HEK293 (cell line): ENCODE measurements around the gene CCNI2.

Experiments
- FEZF1 ChIP-seq: fragments of 450-650 bp; formaldehyde crosslinking; IDR thresholded peaks from 2 replicates; pipeline ENCODE4 v1.5.1; 2016; ENCODE audit warnings: missing biosample characterization, missing genetic modification characterization
- GLIS1 ChIP-seq: fragments of 450-650 bp; formaldehyde crosslinking; IDR thresholded peaks from 2 replicates; pipeline ENCODE4 v1.5.1; 2016; ENCODE audit warnings: missing biosample characterization, missing genetic modification characterization
- MYNN ChIP-seq: fragments of 450-650 bp; formaldehyde crosslinking; IDR thresholded peaks from 2 replicates; pipeline ENCODE4 v1.5.1; 2016; ENCODE audit warnings: missing biosample characterization, missing genetic modification characterization, borderline replicate concordance
- OVOL3 ChIP-seq: fragments of 450-650 bp; formaldehyde crosslinking; IDR thresholded peaks from 2 replicates; pipeline ENCODE4 v1.5.1; 2016; ENCODE audit warnings: missing biosample characterization, missing genetic modification characterization
- PRDM1 ChIP-seq: fragments of 450-650 bp; formaldehyde crosslinking; IDR thresholded peaks from 2 replicates; pipeline ENCODE4; 2016; ENCODE audit warnings: missing biosample characterization, missing genetic modification characterization
- RBAK ChIP-seq: fragments of 450-650 bp; formaldehyde crosslinking; IDR thresholded peaks from 2 replicates; pipeline ENCODE4 v1.5.1; 2016; ENCODE audit warnings: missing biosample characterization, missing genetic modification characterization
- SCRT2 ChIP-seq: fragments of 450-650 bp; formaldehyde crosslinking; IDR thresholded peaks from 2 replicates; pipeline ENCODE4 v1.5.1; 2016; ENCODE audit warnings: missing biosample characterization, missing genetic modification characterization
- YY2 ChIP-seq: fragments of 450-650 bp; formaldehyde crosslinking; IDR thresholded peaks from 2 replicates; pipeline ENCODE4 v1.5.1; 2016; ENCODE audit warnings: missing biosample characterization, missing genetic modification characterization
- ZBTB20 ChIP-seq: fragments of 450-650 bp; formaldehyde crosslinking; IDR thresholded peaks from 2 replicates; pipeline ENCODE4 v1.5.1; 2016; ENCODE audit warnings: missing biosample characterization, missing genetic modification characterization
- ZBTB8A ChIP-seq: fragments of 450-650 bp; formaldehyde crosslinking; IDR thresholded peaks from 2 replicates; pipeline ENCODE4 v1.5.1; 2016; ENCODE audit warnings: missing biosample characterization, missing genetic modification characterization
- ZFHX2 ChIP-seq: fragments of 450-650 bp; formaldehyde crosslinking; conservative IDR thresholded peaks from 2 replicates; pipeline ENCODE4 v1.5.1; 2016; ENCODE audit warnings: missing biosample characterization, missing genetic modification characterization
- ZIC2 ChIP-seq: fragments of 450-650 bp; formaldehyde crosslinking; IDR thresholded peaks from 2 replicates; pipeline ENCODE4 v1.5.1; 2016; ENCODE audit warnings: missing biosample characterization, missing genetic modification characterization
- ZNF121 ChIP-seq: fragments of 450-650 bp; formaldehyde crosslinking; IDR thresholded peaks from 2 replicates; pipeline ENCODE4 v1.5.1; 2016; ENCODE audit warnings: missing biosample characterization, missing genetic modification characterization
- ZNF132 ChIP-seq: fragments of 450-650 bp; formaldehyde crosslinking; IDR thresholded peaks from 2 replicates; pipeline ENCODE4 v1.5.1; 2017; ENCODE audit warnings: missing biosample characterization, missing genetic modification characterization, borderline replicate concordance
- ZNF140 ChIP-seq: fragments of 450-650 bp; formaldehyde crosslinking; IDR thresholded peaks from 2 replicates; pipeline ENCODE4 v1.5.1; 2016; ENCODE audit warnings: missing biosample characterization, missing genetic modification characterization
- ZNF155 ChIP-seq: fragments of 450-650 bp; formaldehyde crosslinking; IDR thresholded peaks from 2 replicates; pipeline ENCODE4 v1.5.1; 2016; ENCODE audit warnings: missing biosample characterization, missing genetic modification characterization
- ZNF23 ChIP-seq: fragments of 450-650 bp; formaldehyde crosslinking; IDR thresholded peaks from 2 replicates; pipeline ENCODE4 v1.5.1; 2016; ENCODE audit warnings: missing biosample characterization, missing genetic modification characterization, borderline replicate concordance
- ZNF350 ChIP-seq: fragments of 450-650 bp; formaldehyde crosslinking; IDR thresholded peaks from 2 replicates; pipeline ENCODE4 v1.5.0; 2017; ENCODE audit warnings: missing biosample characterization, mild to moderate bottlenecking, missing genetic modification characterization
- ZNF354C ChIP-seq: fragments of 450-650 bp; formaldehyde crosslinking; IDR thresholded peaks from 2 replicates; pipeline ENCODE4 v1.5.1; 2016; ENCODE audit warnings: missing biosample characterization, missing genetic modification characterization, low read depth, borderline replicate concordance
- ZNF391 ChIP-seq: fragments of 450-650 bp; formaldehyde crosslinking; IDR thresholded peaks from 2 replicates; pipeline ENCODE4 v1.5.1; 2016; ENCODE audit warnings: low read depth, missing biosample characterization, missing genetic modification characterization, borderline replicate concordance
- ZNF521 ChIP-seq: fragments of 450-650 bp; formaldehyde crosslinking; IDR thresholded peaks from 2 replicates; pipeline ENCODE4 v1.5.1; 2017; ENCODE audit warnings: missing biosample characterization, mild to moderate bottlenecking, missing genetic modification characterization
- ZNF530 ChIP-seq: fragments of 450-650 bp; formaldehyde crosslinking; IDR thresholded peaks from 2 replicates; pipeline ENCODE4 v1.5.1; 2016; ENCODE audit warnings: low read depth, missing biosample characterization, missing genetic modification characterization
- ZNF585B ChIP-seq: fragments of 450-650 bp; formaldehyde crosslinking; IDR thresholded peaks from 2 replicates; pipeline ENCODE4 v1.5.1; 2016; ENCODE audit warnings: missing biosample characterization, missing genetic modification characterization
- ZNF654 ChIP-seq: fragments of 450-650 bp; formaldehyde crosslinking; IDR thresholded peaks from 2 replicates; pipeline ENCODE4 v1.5.1; 2016; ENCODE audit warnings: low read depth, missing biosample characterization, missing genetic modification characterization
- ZNF658 ChIP-seq: fragments of 450-650 bp; formaldehyde crosslinking; IDR thresholded peaks from 2 replicates; pipeline ENCODE4; 2016; ENCODE audit warnings: missing biosample characterization, missing genetic modification characterization
- ZNF76 ChIP-seq: fragments of 450-650 bp; formaldehyde crosslinking; IDR thresholded peaks from 2 replicates; pipeline ENCODE4; 2016; ENCODE audit warnings: low read depth, missing biosample characterization, missing genetic modification characterization, borderline replicate concordance
- ZSCAN30 ChIP-seq: fragments of 450-650 bp; IDR thresholded peaks from 2 replicates; pipeline ENCODE4 v1.5.1; 2018; ENCODE audit warnings: missing biosample characterization, mild to moderate bottlenecking, missing genetic modification characterization, moderate library complexity
- TF ChIP-seq, protein P1 (sequence below): fragments of 450-650 bp; formaldehyde crosslinking; IDR thresholded peaks from 2 replicates; pipeline ENCODE4 v1.5.1; 2016; ENCODE audit warnings: missing biosample characterization, missing genetic modification characterization
- TF ChIP-seq, protein P2 (sequence below): fragments of 450-650 bp; formaldehyde crosslinking; IDR thresholded peaks from 2 replicates; pipeline ENCODE4 v1.5.1; 2016; ENCODE audit warnings: missing biosample characterization, missing genetic modification characterization
- TF ChIP-seq, protein P3 (sequence below): fragments of 450-650 bp; formaldehyde crosslinking; IDR thresholded peaks from 2 replicates; pipeline ENCODE4 v1.5.1; 2016; ENCODE audit warnings: missing biosample characterization, missing genetic modification characterization, borderline replicate concordance
- TF ChIP-seq, protein P4 (sequence below): fragments of 450-650 bp; formaldehyde crosslinking; IDR thresholded peaks from 2 replicates; pipeline ENCODE4 v1.5.1; 2016; ENCODE audit warnings: missing biosample characterization, missing genetic modification characterization
- TF ChIP-seq, protein P5 (sequence below): IDR thresholded peaks from 2 replicates; pipeline ENCODE4 v1.6.1; 2011; ENCODE audit warnings: mild to moderate bottlenecking, low read depth, low read length, borderline replicate concordance

Gene CCNI2

DNA sequence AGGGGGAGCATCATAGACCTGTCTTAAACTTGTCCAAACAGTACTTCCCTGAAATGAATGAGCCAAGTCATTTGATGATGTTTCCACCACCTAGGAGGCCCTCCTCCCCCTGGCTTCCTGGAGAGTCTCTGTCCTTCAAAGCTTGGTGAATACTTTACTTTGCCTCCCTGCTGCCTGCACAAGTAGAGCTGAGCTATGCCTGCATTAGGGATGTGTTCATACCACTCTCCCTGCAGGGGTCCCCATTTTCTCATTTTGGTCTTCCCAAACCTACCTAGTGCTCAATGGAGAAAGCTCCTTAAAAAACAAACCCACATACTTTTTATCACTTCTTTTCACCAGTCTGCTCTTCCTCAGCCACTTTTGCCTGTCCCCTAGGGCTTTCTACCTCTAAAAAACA, 7.7 kb downstream of the CCNI2 start (continued):
- TF ChIP-seq, protein P1, sequence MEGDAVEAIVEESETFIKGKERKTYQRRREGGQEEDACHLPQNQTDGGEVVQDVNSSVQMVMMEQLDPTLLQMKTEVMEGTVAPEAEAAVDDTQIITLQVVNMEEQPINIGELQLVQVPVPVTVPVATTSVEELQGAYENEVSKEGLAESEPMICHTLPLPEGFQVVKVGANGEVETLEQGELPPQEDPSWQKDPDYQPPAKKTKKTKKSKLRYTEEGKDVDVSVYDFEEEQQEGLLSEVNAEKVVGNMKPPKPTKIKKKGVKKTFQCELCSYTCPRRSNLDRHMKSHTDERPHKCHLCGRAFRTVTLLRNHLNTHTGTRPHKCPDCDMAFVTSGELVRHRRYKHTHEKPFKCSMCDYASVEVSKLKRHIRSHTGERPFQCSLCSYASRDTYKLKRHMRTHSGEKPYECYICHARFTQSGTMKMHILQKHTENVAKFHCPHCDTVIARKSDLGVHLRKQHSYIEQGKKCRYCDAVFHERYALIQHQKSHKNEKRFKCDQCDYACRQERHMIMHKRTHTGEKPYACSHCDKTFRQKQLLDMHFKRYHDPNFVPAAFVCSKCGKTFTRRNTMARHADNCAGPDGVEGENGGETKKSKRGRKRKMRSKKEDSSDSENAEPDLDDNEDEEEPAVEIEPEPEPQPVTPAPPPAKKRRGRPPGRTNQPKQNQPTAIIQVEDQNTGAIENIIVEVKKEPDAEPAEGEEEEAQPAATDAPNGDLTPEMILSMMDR (tag by site-specific recombination) = peak; percentile 30; the same call in 1 of the 2 replicates
- TF ChIP-seq ZNF654 = peak; percentile 29
- no peak for TF ChIP-seq ZNF132 (tag by site-specific recombination)
- no peak for TF ChIP-seq ZNF155
- TF ChIP-seq MYNN (tag by site-specific recombination) = no peak
- TF ChIP-seq, protein P2, sequence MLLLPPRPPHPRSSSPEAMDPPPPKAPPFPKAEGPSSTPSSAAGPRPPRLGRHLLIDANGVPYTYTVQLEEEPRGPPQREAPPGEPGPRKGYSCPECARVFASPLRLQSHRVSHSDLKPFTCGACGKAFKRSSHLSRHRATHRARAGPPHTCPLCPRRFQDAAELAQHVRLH (tag by site-specific recombination) = no peak
- no peak for TF ChIP-seq ZNF530
- no peak for TF ChIP-seq OVOL3 (tag by site-specific recombination)
- TF ChIP-seq ZNF391 (tag by site-specific recombination) = no peak
- peak; percentile 42; the same call in 1 of the 2 replicates for TF ChIP-seq PRDM1 (tag by site-specific recombination)
- no peak for TF ChIP-seq ZNF521 (tag by site-specific recombination)
- TF ChIP-seq ZBTB8A (tag by site-specific recombination) = no peak
- no peak for TF ChIP-seq ZNF354C
- TF ChIP-seq ZNF658 (tag by site-specific recombination) = no peak
- TF ChIP-seq YY2 (tag by site-specific recombination) = no peak
- TF ChIP-seq, protein P3, sequence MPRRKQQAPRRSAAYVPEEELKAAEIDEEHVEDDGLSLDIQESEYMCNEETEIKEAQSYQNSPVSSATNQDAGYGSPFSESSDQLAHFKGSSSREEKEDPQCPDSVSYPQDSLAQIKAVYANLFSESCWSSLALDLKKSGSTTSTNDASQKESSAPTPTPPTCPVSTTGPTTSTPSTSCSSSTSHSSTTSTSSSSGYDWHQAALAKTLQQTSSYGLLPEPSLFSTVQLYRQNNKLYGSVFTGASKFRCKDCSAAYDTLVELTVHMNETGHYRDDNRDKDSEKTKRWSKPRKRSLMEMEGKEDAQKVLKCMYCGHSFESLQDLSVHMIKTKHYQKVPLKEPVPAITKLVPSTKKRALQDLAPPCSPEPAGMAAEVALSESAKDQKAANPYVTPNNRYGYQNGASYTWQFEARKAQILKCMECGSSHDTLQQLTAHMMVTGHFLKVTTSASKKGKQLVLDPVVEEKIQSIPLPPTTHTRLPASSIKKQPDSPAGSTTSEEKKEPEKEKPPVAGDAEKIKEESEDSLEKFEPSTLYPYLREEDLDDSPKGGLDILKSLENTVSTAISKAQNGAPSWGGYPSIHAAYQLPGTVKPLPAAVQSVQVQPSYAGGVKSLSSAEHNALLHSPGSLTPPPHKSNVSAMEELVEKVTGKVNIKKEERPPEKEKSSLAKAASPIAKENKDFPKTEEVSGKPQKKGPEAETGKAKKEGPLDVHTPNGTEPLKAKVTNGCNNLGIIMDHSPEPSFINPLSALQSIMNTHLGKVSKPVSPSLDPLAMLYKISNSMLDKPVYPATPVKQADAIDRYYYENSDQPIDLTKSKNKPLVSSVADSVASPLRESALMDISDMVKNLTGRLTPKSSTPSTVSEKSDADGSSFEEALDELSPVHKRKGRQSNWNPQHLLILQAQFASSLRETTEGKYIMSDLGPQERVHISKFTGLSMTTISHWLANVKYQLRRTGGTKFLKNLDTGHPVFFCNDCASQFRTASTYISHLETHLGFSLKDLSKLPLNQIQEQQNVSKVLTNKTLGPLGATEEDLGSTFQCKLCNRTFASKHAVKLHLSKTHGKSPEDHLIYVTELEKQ (tag by site-specific recombination) = no peak
- TF ChIP-seq ZNF23 (tag by site-specific recombination) = no peak
- TF ChIP-seq, protein P4, sequence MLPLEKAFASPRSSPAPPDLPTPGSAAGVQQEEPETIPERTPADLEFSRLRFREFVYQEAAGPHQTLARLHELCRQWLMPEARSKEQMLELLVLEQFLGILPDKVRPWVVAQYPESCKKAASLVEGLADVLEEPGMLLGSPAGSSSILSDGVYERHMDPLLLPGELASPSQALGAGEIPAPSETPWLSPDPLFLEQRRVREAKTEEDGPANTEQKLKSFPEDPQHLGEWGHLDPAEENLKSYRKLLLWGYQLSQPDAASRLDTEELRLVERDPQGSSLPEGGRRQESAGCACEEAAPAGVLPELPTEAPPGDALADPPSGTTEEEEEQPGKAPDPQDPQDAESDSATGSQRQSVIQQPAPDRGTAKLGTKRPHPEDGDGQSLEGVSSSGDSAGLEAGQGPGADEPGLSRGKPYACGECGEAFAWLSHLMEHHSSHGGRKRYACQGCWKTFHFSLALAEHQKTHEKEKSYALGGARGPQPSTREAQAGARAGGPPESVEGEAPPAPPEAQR (tag by site-specific recombination) = no peak
- TF ChIP-seq, protein P5, sequence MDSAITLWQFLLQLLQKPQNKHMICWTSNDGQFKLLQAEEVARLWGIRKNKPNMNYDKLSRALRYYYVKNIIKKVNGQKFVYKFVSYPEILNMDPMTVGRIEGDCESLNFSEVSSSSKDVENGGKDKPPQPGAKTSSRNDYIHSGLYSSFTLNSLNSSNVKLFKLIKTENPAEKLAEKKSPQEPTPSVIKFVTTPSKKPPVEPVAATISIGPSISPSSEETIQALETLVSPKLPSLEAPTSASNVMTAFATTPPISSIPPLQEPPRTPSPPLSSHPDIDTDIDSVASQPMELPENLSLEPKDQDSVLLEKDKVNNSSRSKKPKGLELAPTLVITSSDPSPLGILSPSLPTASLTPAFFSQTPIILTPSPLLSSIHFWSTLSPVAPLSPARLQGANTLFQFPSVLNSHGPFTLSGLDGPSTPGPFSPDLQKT = no peak
- peak; percentile 66 for TF ChIP-seq GLIS1 (tag by site-specific recombination)
- no peak for TF ChIP-seq ZBTB20 (tag by site-specific recombination)
- TF ChIP-seq ZFHX2 (tag by site-specific recombination) = no peak
- no peak for TF ChIP-seq FEZF1
- TF ChIP-seq ZNF121 = no peak
- TF ChIP-seq ZNF350 (tag by site-specific recombination) = no peak
- TF ChIP-seq ZSCAN30 = no peak
- TF ChIP-seq ZNF585B (tag by site-specific recombination) = no peak
- no peak for TF ChIP-seq ZNF140 (tag by site-specific recombination)
- no peak for TF ChIP-seq SCRT2 (tag by site-specific recombination)
- TF ChIP-seq RBAK (tag by site-specific recombination) = no peak
- no peak for TF ChIP-seq ZNF76 (tag by site-specific recombination)
- peak; percentile 86 for TF ChIP-seq ZIC2
